GM23338 (cell line): ENCODE results near the gene ZNF426. TPM values are rescaled to one million over a fixed set of nuclear protein-coding genes. Genes with fewer than 3 reads are reported as not detected.
A peak's percentile ranks its signal among the peaks of the same experiment; 100 is the strongest.

Source experiments
- ATAC-seq: fragments of 200-7000 bp; cut with Tn5 transposase; 3 replicates; pipeline ENCODE4 v1.9.1; 2020
- DNase-seq: peaks from one replicate; pipeline ENCODE4 v3.0.0-alpha.2; 2015; ENCODE audit warnings: low spot score
- H2AFZ ChIP-seq: fragments of 200-600 bp; sonication (generic); 2 replicates; pipeline ENCODE4 v1.8.0; 2016; ENCODE audit warnings: antibody characterized with exemption, mild to moderate bottlenecking, moderate library complexity
- H3F3A ChIP-seq: fragments of 200-600 bp; sonication (generic); replicated peaks from 2 replicates; pipeline ENCODE4 v1.8.0; 2017; ENCODE audit warnings: antibody characterized with exemption, mixed run types, low read depth
- H3K27ac ChIP-seq: fragments of 200-600 bp; sonication (generic); 2 replicates; pipeline ENCODE4 v1.6.1; 2016; ENCODE audit warnings: low read depth
- H3K27me3 ChIP-seq: fragments of 200-600 bp; sonication (generic); 2 replicates; pipeline ENCODE4 v1.8.0; 2016; ENCODE audit warnings: mild to moderate bottlenecking, mixed run types, moderate library complexity; ENCODE audit not compliant: insufficient read depth
- H3K36me3 ChIP-seq: fragments of 200-600 bp; sonication (generic); 2 replicates; pipeline ENCODE4 v1.8.0; 2016; ENCODE audit warnings: mild to moderate bottlenecking; ENCODE audit not compliant: insufficient read depth
- H3K4me1 ChIP-seq: fragments of 200-600 bp; sonication (generic); 2 replicates; pipeline ENCODE4 v1.8.0; 2016; ENCODE audit warnings: mild to moderate bottlenecking, moderate library complexity; ENCODE audit not compliant: insufficient read depth
- H3K4me2 ChIP-seq: fragments of 200-600 bp; sonication (generic); 2 replicates; pipeline ENCODE4 v1.7.1; 2017; ENCODE audit warnings: mixed run types
- H3K4me3 ChIP-seq: fragments of 200-600 bp; sonication (generic); 2 replicates; pipeline ENCODE4 v1.6.1; 2016; ENCODE audit warnings: mixed run types
- H3K79me2 ChIP-seq: fragments of 200-600 bp; sonication (generic); replicated peaks from 2 replicates; pipeline ENCODE4 v1.8.0; 2017; ENCODE audit warnings: mild to moderate bottlenecking; ENCODE audit not compliant: insufficient read depth
- H3K9me2 ChIP-seq: fragments of 200-600 bp; sonication (generic); 2 replicates; pipeline ENCODE4 v1.8.0; 2017; ENCODE audit not compliant: insufficient read depth
- H4K20me1 ChIP-seq: fragments of 200-600 bp; sonication (generic); replicated peaks from 2 replicates; pipeline ENCODE4 v1.8.0; 2017; ENCODE audit warnings: mild to moderate bottlenecking; ENCODE audit not compliant: insufficient read depth
- H3K27ac Mint-ChIP-seq: 2 replicates; pipeline ENCODE4 v1.8.0; 2020; ENCODE audit warnings: inconsistent platforms, mild to moderate bottlenecking, moderate library complexity, mixed read lengths
- H3K27me3 Mint-ChIP-seq: 3 replicates; pipeline ENCODE4 v1.8.0; 2022; ENCODE audit warnings: low read depth, mild to moderate bottlenecking, moderate library complexity, mixed read lengths, inconsistent platforms; ENCODE audit not compliant: insufficient read depth, poor library complexity
- H3K36me3 Mint-ChIP-seq: 3 replicates; pipeline ENCODE4 v1.8.0; 2021; ENCODE audit warnings: low read depth, mild to moderate bottlenecking, inconsistent platforms, moderate library complexity, mixed read lengths
- H3K4me1 Mint-ChIP-seq: 3 replicates; pipeline ENCODE4 v1.8.0; 2020; ENCODE audit warnings: mild to moderate bottlenecking, inconsistent platforms, mixed read lengths
- H3K4me3 Mint-ChIP-seq: 3 replicates; pipeline ENCODE4 v1.8.0; 2021; ENCODE audit warnings: moderate library complexity, mild to moderate bottlenecking, inconsistent platforms, mixed read lengths
- H3K9me3 Mint-ChIP-seq: 3 replicates; pipeline ENCODE4 v1.8.0; 2020; ENCODE audit warnings: moderate library complexity, mild to moderate bottlenecking, inconsistent platforms, mixed read lengths
- CREB1 ChIP-seq: fragments of 250-450 bp; sonication (Bioruptor Pico); IDR thresholded peaks from 2 replicates; pipeline ENCODE4 v1.5.0; 2020; ENCODE audit warnings: low read depth, mild to moderate bottlenecking, moderate library complexity
- ETS1 ChIP-seq: IDR thresholded peaks from 2 replicates; pipeline ENCODE4 v1.6.1; 2016; ENCODE audit warnings: antibody characterized with exemption
- EZH2 ChIP-seq: fragments of 200-600 bp; sonication (generic); IDR thresholded peaks from one replicate; pipeline ENCODE4 v1.8.0; 2017; ENCODE audit warnings: antibody characterized with exemption, mild to moderate bottlenecking, low read depth; ENCODE audit not compliant: unreplicated experiment
- EZH2phosphoT487 ChIP-seq: fragments of 200-600 bp; sonication (generic); IDR thresholded peaks from one replicate; pipeline ENCODE4 v1.8.1; 2018; ENCODE audit warnings: antibody characterized with exemption; ENCODE audit not compliant: unreplicated experiment
- NANOG ChIP-seq: IDR thresholded peaks from 2 replicates; pipeline ENCODE4 v1.6.1; 2016; ENCODE audit warnings: antibody characterized with exemption, borderline replicate concordance
- REST ChIP-seq: IDR thresholded peaks from one replicate; pipeline ENCODE4 v1.6.1; 2018; ENCODE audit warnings: antibody characterized with exemption; ENCODE audit not compliant: unreplicated experiment
- ZNF331 ChIP-seq: fragments of 250-450 bp; sonication (Bioruptor Pico); IDR thresholded peaks from 2 replicates; pipeline ENCODE4 v1.5.0; 2020; ENCODE audit warnings: low read depth, mild to moderate bottlenecking, moderate library complexity
- polyA plus RNA-seq: library from polyadenylated mRNA; unstranded; fragments of >200 nt; fragmentation: Nextera tagmentation; extraction: Ambion mirVana; gene quantifications from 2 replicates; pipeline ENCODE4 v1.2.1, GENCODE V29; 2016
- total RNA-seq: library from RNA; depleted of rRNA; stranded (reverse); fragments of >200 nt; shearing (Covaris generic); gene quantifications from 2 replicates; pipeline ENCODE4 v1.2.3, GENCODE V29; 2014
- TF ChIP-seq, protein P1 (sequence below), 2 experiments: fragments of 200-600 bp in 1 of 2; sonication (generic) in 1 of 2; conservative IDR thresholded peaks; 2 replicates each; pipeline versions ENCODE4 v1.5.1 to v1.6.1; 2016 to 2017; ENCODE audit warnings: antibody characterized with exemption in 2 of 2, low read depth in 2 of 2, mild to moderate bottlenecking in 2 of 2, moderate library complexity in 1 of 2

Gene ZNF426
- total and polyA plus RNA-seq, 2 experiments from 2014 or later = 11.0 to 22.7 TPM

DNA sequence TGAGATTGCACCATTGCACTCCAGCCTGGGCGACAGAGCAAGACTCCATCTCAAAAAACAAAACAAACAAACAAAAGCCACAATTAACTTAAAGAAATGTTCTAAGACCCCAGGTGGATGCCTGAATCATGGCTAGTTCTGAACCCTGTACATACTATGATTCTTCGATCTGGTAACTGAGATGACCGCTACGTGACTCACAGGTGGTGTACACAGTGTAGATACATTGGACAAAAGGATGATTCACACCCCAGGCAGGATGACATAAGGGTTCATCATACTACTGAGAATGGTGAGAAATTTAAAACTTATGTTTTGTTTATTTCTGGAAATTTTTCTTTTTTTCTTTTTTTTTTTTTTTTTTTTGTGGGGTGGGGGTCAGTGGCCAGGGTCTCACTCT, 6.5 kb downstream of the ZNF426 start:
- Mint-ChIP-seq H3K4me3 (no peak overlapping the region), H3K36me3 (peaks cover 99% of the 10 kb centered on the region), H3K9me3 (peaks cover 96% of the 10 kb centered on the region), H3K27me3 (peaks cover 12% of the 10 kb centered on the region), H3K27ac (no peak overlapping the region), H3K4me1 (no peaks in the 10 kb centered on the region)
- Histone ChIP-seq H3K79me2 (peaks cover 11% of the 10 kb centered on the region), H3K4me2 (no peak overlapping the region), H4K20me1 (no peaks in the 10 kb centered on the region), H3K4me1 (no peaks in the 10 kb centered on the region), H3F3A (peaks cover 7% of the 10 kb centered on the region; the same call in 1 of the 2 replicates), H3K4me3 (no peak overlapping the region), H3K27ac (no peak overlapping the region), H3K9me2 (peaks cover 4% of the 10 kb centered on the region; the same call in 1 of the 2 replicates), H3K36me3 (peaks cover 95% of the 10 kb centered on the region), H2AFZ (no peak overlapping the region), H3K27me3 (peaks cover 4% of the 10 kb centered on the region; the same call in 1 of the 2 replicates)
- ATAC-seq = no peak
- TF ChIP-seq ETS1 = no peak
- TF ChIP-seq CREB1 = no peak
- no peak for TF ChIP-seq REST
- TF ChIP-seq EZH2phosphoT487 = no peak
- TF ChIP-seq, protein P1, sequence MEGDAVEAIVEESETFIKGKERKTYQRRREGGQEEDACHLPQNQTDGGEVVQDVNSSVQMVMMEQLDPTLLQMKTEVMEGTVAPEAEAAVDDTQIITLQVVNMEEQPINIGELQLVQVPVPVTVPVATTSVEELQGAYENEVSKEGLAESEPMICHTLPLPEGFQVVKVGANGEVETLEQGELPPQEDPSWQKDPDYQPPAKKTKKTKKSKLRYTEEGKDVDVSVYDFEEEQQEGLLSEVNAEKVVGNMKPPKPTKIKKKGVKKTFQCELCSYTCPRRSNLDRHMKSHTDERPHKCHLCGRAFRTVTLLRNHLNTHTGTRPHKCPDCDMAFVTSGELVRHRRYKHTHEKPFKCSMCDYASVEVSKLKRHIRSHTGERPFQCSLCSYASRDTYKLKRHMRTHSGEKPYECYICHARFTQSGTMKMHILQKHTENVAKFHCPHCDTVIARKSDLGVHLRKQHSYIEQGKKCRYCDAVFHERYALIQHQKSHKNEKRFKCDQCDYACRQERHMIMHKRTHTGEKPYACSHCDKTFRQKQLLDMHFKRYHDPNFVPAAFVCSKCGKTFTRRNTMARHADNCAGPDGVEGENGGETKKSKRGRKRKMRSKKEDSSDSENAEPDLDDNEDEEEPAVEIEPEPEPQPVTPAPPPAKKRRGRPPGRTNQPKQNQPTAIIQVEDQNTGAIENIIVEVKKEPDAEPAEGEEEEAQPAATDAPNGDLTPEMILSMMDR (conservative IDR thresholded peaks at IDR 0.05; ENCODE audit: low read depth in 2 of 2) = no peak
- TF ChIP-seq ZNF331 (CRISPR knock-in tag) = no peak
- no peak for TF ChIP-seq EZH2
- DNase-seq = no peak

DNA sequence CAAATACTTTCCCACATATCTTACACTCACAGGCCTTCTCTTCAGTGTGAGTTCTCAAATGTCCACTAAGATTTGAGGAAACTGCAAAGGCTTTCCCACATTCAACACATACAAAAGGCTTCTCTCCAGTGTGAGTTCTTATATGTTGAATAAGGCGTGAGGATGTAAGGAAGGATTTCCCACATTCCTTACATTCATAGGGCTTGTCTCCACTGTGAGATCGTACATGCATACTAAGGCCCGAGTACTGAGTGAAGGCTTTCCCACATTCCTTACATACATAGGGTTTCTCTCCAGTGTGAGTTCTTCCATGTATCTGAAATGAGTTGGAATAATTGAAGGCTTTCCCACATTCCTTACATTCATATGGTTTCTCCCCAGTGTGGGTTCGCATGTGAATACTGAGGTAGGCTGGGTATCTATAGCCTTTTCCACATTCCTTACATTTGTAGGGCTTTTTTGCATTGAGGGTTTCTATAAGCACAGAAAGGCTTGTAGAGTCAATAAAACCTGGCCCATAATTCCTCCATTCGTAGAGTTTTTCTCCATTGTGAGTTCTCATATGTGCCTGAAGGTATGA, 9.6 kb downstream of the ZNF426 start:
- no peak overlapping the region for H3K27ac ChIP-seq
- Mint-ChIP-seq H3K27me3 (peaks cover 6% of the 10 kb centered on the region), H3K4me1 (no peaks in the 10 kb centered on the region), H3K9me3 (peaks cover 97% of the 10 kb centered on the region), H3K36me3 (peaks cover 97% of the 10 kb centered on the region), H3K4me3 (no peak overlapping the region), H3K27ac (no peak overlapping the region)
- H4K20me1 ChIP-seq = no peaks in the 10 kb centered on the region
- peak; percentile 53 for DNase-seq
- H3K4me2 ChIP-seq = no peak overlapping the region
- no peaks in the 10 kb centered on the region for H3K4me1 ChIP-seq
- no peak for ATAC-seq
- peaks cover 90% of the 10 kb centered on the region for H3K36me3 ChIP-seq
- 0 out of 2 replicates have a peak, but pooled peaks cover 4% of the 10 kb centered on the region for H3K79me2 ChIP-seq
- H3K9me2 ChIP-seq = no peaks in the 10 kb centered on the region; the same call in 1 of the 2 replicates
- H3K4me3 ChIP-seq = peak overlapping the region; percentile 7; the same call in 1 of the 2 replicates
- no peak for TF ChIP-seq ETS1
- TF ChIP-seq EZH2 = no peak
- no peak for TF ChIP-seq ZNF331 (CRISPR knock-in tag)
- TF ChIP-seq, protein P1 (conservative IDR thresholded peaks at IDR 0.05; ENCODE audit: low read depth in 2 of 2) = no peak
- TF ChIP-seq EZH2phosphoT487 = no peak
- no peak for TF ChIP-seq NANOG
- peaks cover 7% of the 10 kb centered on the region; the same call in 1 of the 2 replicates for H3F3A ChIP-seq
- peaks cover 4% of the 10 kb centered on the region; the same call in 1 of the 2 replicates for H3K27me3 ChIP-seq
- no peak overlapping the region for H2AFZ ChIP-seq
